ENCODE results near the gene CACNA1C.

CACNA1C gene

DNA sequence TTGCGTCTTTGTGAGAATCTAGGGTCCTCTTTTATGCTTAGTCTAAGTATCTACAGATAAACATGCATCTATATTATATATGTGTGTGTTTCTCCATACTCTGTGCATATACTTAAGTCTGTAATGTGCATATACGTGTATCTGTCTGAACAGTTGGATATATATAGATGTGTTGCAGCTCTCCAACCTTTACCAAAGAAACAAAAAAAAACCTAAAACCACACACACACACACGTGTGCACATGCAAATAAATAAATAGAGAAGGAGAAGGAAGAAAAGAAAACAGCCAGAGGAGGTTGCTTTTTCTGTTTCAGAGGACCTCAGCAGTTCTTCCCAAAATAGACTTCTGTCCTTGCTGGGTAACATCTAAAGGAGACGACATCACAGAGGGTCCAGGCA lies 244.9 kb downstream of the CACNA1C start:
- no peaks in the 10 kb centered on the region for H3K27me3 ChIP-seq (ENCODE audit: control insufficient read depth, insufficient read depth, low read length, poor library complexity, severe bottlenecking)
- H3K27ac ChIP-seq (ENCODE audit: insufficient read depth, low read depth, low read length, poor library complexity, severe bottlenecking) = no peak overlapping the region
- 96 to 100% methylated on average over 1 to 2 of the region's 4 CpGs for WGBS, 2 experiments
- H3K4me1 ChIP-seq (ENCODE audit: control insufficient read depth, insufficient read depth, low read length) = peaks cover 23% of the 10 kb centered on the region
- H3K4me3 ChIP-seq (ENCODE audit: insufficient read depth, low read depth, low read length) = no peak overlapping the region
- H3K36me3 ChIP-seq (ENCODE audit: control insufficient read depth, insufficient read depth, low read length) = no peaks in the 10 kb centered on the region
- no peaks in the 10 kb centered on the region for H3K9me3 ChIP-seq (ENCODE audit: control insufficient read depth, low read length)

DNA sequence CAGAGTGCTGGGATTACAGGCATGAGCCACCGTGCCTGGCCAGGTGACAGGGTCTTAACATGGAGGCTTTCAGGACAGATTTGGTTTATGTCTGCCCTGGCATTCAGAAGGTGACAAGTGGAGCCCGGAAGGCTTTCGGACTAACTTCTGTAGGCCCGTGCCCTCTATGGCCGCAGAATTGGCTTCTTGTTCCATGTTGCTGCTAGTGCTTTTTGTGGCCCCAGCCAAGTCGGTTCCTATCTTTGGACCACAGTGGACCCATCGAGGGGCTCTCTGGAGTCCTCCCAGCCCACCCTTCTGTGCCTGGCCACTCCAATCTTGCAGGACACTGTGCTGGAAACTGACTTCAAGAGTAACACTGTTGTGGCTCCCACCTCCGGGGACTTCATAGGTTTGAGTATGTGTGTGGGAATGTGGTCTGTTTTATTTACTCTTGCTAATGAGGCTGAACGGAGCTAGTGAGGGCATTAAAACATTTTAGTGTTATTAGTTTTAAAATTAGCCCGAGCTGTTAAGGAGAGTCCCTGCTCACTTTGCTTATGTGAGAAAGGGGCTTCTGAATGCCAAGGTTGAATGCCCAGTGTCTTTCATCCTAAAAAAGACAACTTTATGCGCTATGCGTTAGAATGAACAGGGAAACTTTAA lies 245.9 kb downstream of the CACNA1C start:
- no peaks in the 10 kb centered on the region for H3K27me3 ChIP-seq (ENCODE audit: control insufficient read depth, insufficient read depth, low read length, poor library complexity, severe bottlenecking)
- 92 to 93% methylated on average over 12 of the region's 12 CpGs for WGBS, 2 experiments
- no peaks in the 10 kb centered on the region for H3K9me3 ChIP-seq (ENCODE audit: control insufficient read depth, low read length)
- no peaks in the 10 kb centered on the region for H3K36me3 ChIP-seq (ENCODE audit: control insufficient read depth, insufficient read depth, low read length)
- no peak overlapping the region for H3K4me3 ChIP-seq (ENCODE audit: insufficient read depth, low read depth, low read length)
- H3K27ac ChIP-seq (ENCODE audit: insufficient read depth, low read depth, low read length, poor library complexity, severe bottlenecking) = no peak overlapping the region
- H3K4me1 ChIP-seq (ENCODE audit: control insufficient read depth, insufficient read depth, low read length) = peaks cover 23% of the 10 kb centered on the region

DNA sequence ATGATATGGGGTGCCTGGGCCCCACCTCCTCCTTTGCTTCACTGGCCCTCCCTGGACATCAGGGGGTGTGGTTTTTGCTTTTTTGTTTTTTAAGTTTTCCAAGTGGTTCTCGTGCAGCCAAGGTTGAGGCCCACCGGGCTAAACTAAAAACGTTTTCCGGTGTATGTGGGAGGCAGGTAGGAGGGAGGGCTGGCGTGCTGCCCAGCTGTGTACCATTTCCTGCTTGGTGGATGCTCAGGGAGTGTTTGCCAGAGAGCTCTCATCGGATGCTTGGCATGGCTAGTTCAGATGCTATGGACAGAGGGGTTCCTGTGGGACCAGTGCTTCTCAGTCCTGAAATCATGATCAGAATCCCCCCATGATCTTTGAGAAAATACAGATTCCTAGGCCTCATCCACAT lies 246.4 kb downstream of the CACNA1C start:
- no peaks in the 10 kb centered on the region for H3K27me3 ChIP-seq (ENCODE audit: control insufficient read depth, insufficient read depth, low read length, poor library complexity, severe bottlenecking)
- H3K4me3 ChIP-seq (ENCODE audit: insufficient read depth, low read depth, low read length) = no peak overlapping the region
- no peaks in the 10 kb centered on the region for H3K9me3 ChIP-seq (ENCODE audit: control insufficient read depth, low read length)
- no peaks in the 10 kb centered on the region for H3K36me3 ChIP-seq (ENCODE audit: control insufficient read depth, insufficient read depth, low read length)
- WGBS, 2 experiments = 85 to 88% methylated on average over 6 of the region's 6 CpGs
- peaks cover 23% of the 10 kb centered on the region for H3K4me1 ChIP-seq (ENCODE audit: control insufficient read depth, insufficient read depth, low read length)
- H3K27ac ChIP-seq (ENCODE audit: insufficient read depth, low read depth, low read length, poor library complexity, severe bottlenecking) = no peak overlapping the region

DNA sequence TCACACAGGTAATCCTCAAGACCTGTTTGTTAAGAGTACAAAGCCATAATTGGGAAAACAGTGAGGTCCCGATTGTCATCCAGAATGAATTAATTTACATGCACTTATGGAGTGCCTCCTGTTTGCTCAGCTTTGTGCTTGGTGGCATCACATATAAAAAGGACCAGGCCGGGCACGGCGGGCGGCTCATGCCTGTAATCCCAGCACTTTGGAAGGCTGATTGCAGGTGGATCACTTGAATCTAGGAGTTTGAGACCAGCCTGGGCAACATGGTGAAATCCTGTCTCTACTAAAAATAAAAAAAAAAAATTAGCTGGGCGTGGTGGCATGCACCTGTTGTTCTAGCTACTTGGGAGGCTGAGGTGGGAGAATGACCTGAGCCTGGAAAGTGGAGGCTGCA lies 247.4 kb downstream of the CACNA1C start:
- Histone ChIP-seq H3K36me3 (ENCODE audit: control insufficient read depth, insufficient read depth, low read length) (no peaks in the 10 kb centered on the region), H3K9me3 (ENCODE audit: control insufficient read depth, low read length) (no peaks in the 10 kb centered on the region), H3K27me3 (ENCODE audit: control insufficient read depth, insufficient read depth, low read length, poor library complexity, severe bottlenecking) (no peaks in the 10 kb centered on the region), H3K27ac (ENCODE audit: insufficient read depth, low read depth, low read length, poor library complexity, severe bottlenecking) (no peak overlapping the region), H3K4me1 (ENCODE audit: control insufficient read depth, insufficient read depth, low read length) (peaks cover 26% of the 10 kb centered on the region), H3K4me3 (ENCODE audit: insufficient read depth, low read depth, low read length) (no peak overlapping the region)
- 93 to 94% methylated on average over 6 of the region's 6 CpGs for WGBS, 2 experiments

DNA sequence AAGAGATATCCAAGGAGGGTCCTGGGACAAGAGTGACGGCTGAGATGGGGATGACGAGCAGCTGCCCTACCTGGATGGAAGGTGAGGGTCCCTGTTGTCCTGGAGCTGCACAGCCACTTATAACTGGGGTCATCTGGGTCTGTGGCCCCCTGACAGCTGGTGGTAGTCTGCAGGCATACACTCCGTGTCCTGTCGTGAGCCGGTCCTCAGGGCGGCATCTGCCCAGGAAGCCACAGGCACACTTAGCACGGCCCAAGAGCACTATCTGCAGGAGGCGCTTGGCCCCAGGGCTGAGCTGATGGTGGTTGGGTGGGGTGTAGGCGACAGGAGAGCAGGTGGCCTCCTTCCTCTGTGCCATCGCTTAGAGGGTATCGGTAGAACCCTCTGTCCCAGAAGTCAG lies 248.1 kb downstream of the CACNA1C start:
- Histone ChIP-seq H3K4me3 (ENCODE audit: insufficient read depth, low read depth, low read length) (no peak overlapping the region), H3K27me3 (ENCODE audit: control insufficient read depth, insufficient read depth, low read length, poor library complexity, severe bottlenecking) (no peaks in the 10 kb centered on the region), H3K27ac (ENCODE audit: insufficient read depth, low read depth, low read length, poor library complexity, severe bottlenecking) (no peak overlapping the region), H3K36me3 (ENCODE audit: control insufficient read depth, insufficient read depth, low read length) (no peaks in the 10 kb centered on the region), H3K4me1 (ENCODE audit: control insufficient read depth, insufficient read depth, low read length) (peaks cover 31% of the 10 kb centered on the region), H3K9me3 (ENCODE audit: control insufficient read depth, low read length) (no peaks in the 10 kb centered on the region)
- 96 to 97% methylated on average over 11 of the region's 11 CpGs for WGBS, 2 experiments

DNA sequence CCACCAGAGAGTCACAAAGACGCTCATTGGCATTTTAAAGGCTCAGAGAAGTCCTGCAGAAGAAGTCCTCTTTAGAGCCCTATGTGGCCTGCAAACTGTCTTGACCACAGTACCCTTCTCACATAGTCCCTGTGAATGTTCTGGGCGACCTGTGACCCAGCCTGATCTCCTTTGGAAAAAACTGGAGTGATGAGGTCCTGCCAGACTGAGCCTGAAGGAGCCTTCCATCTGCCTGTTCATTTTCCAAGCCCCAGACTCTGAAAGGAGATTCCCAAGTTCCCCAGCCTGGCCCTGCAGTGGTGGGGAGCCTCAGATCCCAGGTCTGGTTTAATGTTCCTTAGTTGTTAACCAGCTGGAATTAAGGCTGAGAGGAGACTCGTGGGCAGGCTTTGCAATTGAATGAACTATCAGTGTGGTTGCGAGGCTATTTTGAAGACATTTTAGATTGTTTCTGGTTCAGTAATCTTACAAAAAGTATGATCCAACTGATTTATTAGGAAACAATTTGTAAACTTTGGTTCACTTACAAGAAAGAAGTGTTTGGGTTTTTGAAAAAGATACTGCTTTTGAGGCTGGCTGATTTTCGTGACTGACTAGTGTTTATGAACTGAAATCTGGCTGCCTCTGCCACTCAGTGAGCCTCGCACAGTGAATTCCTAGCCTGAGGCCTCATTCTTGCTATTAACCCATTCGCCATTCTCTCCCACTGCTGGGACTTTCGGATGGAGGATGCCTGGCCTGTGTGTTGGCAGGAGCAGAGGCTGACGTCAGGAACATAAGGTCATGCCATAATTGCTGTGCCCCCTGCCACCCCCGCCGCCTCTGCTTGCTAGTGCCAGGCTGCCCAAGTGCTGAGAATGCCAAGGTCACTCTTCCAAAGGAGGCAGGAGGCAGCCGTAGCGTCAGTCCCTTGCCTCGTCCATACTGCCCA lies 249.0 kb downstream of the CACNA1C start:
- WGBS, 2 experiments = 86 to 87% methylated on average over 14 of the region's 14 CpGs
- Histone ChIP-seq H3K36me3 (ENCODE audit: control insufficient read depth, insufficient read depth, low read length) (no peaks in the 10 kb centered on the region), H3K27me3 (ENCODE audit: control insufficient read depth, insufficient read depth, low read length, poor library complexity, severe bottlenecking) (no peaks in the 10 kb centered on the region), H3K4me1 (ENCODE audit: control insufficient read depth, insufficient read depth, low read length) (peaks cover 37% of the 10 kb centered on the region), H3K9me3 (ENCODE audit: control insufficient read depth, low read length) (no peaks in the 10 kb centered on the region), H3K27ac (ENCODE audit: insufficient read depth, low read depth, low read length, poor library complexity, severe bottlenecking) (no peak overlapping the region), H3K4me3 (ENCODE audit: insufficient read depth, low read depth, low read length) (no peak overlapping the region)

DNA sequence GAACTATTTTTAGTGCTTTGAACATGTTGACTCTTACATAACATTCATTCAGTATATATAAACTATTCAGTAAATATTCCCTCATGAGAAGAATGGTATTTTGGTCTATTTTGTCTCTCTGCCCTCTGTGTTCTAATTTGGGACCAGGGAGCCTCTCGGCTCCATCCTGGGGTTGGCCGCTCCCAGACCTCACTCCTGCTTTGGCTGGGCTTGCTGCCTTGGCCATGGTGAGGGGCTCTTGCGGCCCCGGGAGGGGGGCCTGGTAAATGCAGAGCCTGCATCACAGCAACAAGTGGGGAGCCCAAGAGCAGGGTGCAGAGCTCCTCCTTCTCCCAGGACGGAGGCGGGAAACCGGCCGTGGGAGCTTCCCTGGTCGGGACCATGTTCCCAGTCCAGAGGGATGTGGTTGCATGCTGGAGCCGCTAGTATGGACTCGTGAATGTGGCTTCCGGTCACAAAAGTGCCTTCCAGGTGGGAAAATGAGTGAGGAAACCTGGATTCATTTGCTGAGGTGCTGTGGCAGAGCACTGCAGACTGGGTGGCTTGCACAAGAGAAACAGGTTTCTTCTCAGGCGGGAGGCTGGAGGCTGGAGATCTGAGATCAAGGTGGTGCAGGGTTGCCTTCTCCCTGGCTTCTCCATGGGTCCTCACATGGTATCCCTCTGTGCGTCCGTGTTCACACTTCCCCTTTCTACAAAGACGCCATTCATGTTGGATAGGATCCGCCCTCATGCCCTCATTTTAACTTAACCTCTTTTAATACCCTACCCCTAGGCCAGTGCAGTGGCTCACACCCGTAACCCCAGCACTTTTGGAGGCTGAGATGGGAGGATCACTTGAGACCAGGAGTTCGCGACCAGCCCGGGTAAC lies 250.2 kb downstream of the CACNA1C start:
- H3K9me3 ChIP-seq (ENCODE audit: control insufficient read depth, low read length) = no peaks in the 10 kb centered on the region
- WGBS, 2 experiments = 93 to 95% methylated on average over 21 of the region's 21 CpGs
- no peak overlapping the region for H3K4me3 ChIP-seq (ENCODE audit: insufficient read depth, low read depth, low read length)
- no peaks in the 10 kb centered on the region for H3K27me3 ChIP-seq (ENCODE audit: control insufficient read depth, insufficient read depth, low read length, poor library complexity, severe bottlenecking)
- H3K36me3 ChIP-seq (ENCODE audit: control insufficient read depth, insufficient read depth, low read length) = no peaks in the 10 kb centered on the region
- peaks cover 35% of the 10 kb centered on the region for H3K4me1 ChIP-seq (ENCODE audit: control insufficient read depth, insufficient read depth, low read length)
- no peak overlapping the region for H3K27ac ChIP-seq (ENCODE audit: insufficient read depth, low read depth, low read length, poor library complexity, severe bottlenecking)

DNA sequence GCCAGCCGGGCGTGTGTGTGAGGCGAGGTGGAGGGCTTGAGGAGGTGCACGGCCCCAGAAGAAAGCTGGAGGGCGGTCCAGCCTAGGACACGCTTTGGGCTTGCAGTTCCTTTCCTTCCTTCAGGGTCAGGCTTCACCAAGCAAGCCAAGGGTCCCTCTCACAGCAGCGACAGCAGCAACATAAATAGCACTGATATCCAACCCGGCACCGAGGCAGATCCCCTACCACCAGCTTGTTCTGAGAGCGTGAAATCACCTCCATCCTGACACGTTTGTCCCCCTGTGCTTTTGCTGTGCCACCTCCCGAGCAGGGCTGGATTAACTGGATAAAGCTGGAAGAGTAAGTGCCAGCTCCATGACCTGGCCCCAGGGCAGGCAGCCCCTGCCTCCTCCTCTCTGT lies 251.4 kb downstream of the CACNA1C start:
- no peak overlapping the region for H3K4me3 ChIP-seq (ENCODE audit: insufficient read depth, low read depth, low read length)
- WGBS, 2 experiments = 82 to 83% methylated on average over 12 of the region's 12 CpGs
- no peaks in the 10 kb centered on the region for H3K36me3 ChIP-seq (ENCODE audit: control insufficient read depth, insufficient read depth, low read length)
- no peaks in the 10 kb centered on the region for H3K9me3 ChIP-seq (ENCODE audit: control insufficient read depth, low read length)
- H3K27ac ChIP-seq (ENCODE audit: insufficient read depth, low read depth, low read length, poor library complexity, severe bottlenecking) = no peak overlapping the region
- H3K27me3 ChIP-seq (ENCODE audit: control insufficient read depth, insufficient read depth, low read length, poor library complexity, severe bottlenecking) = no peaks in the 10 kb centered on the region
- H3K4me1 ChIP-seq (ENCODE audit: control insufficient read depth, insufficient read depth, low read length) = peaks cover 35% of the 10 kb centered on the region

DNA sequence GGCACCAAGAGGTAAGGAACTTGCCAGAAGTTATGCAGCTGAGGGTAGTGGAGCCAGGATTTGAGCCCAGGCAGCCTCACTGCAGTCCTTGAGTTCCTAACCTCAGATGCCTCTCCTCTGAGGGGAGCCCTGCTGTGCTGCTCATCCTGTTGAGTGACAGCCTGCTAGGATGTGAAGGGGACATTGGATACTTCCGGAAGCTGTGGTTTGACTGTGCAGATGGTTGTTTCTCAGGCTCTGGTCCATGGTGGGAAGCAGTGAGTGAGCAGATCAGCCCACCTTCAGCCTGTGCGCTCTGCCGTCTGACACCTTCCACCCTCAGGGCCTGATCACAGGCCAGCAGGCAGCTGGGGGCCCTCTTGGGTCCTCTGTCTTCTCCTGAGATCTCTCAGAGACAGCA lies 253.2 kb downstream of the CACNA1C start:
- Histone ChIP-seq H3K27me3 (ENCODE audit: control insufficient read depth, insufficient read depth, low read length, poor library complexity, severe bottlenecking) (no peaks in the 10 kb centered on the region), H3K4me3 (ENCODE audit: insufficient read depth, low read depth, low read length) (no peak overlapping the region), H3K9me3 (ENCODE audit: control insufficient read depth, low read length) (no peaks in the 10 kb centered on the region), H3K36me3 (ENCODE audit: control insufficient read depth, insufficient read depth, low read length) (no peaks in the 10 kb centered on the region), H3K4me1 (ENCODE audit: control insufficient read depth, insufficient read depth, low read length) (peaks cover 35% of the 10 kb centered on the region), H3K27ac (ENCODE audit: insufficient read depth, low read depth, low read length, poor library complexity, severe bottlenecking) (no peak overlapping the region)
- WGBS, 2 experiments = 23 to 30% methylated on average over 3 of the region's 3 CpGs

DNA sequence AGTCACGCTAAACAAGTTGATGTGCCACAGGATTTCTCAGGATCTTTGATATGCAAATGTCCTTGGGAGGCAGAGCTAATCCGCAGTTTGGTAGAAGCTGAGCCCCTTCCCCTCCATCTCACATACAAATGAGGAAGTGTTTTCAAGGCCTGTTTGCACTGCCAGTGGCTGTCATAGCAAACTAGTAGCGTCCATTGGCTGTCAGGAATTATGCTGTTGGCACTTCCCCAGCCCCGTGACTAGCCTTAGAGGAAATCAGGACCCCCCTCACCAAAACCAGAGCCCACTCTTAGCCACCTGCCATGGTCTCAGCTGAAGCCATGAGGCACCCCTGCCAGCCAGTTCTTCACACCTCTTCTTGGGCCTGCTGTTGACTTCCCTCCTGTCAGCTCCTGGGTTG lies 253.9 kb downstream of the CACNA1C start:
- peaks cover 32% of the 10 kb centered on the region for H3K4me1 ChIP-seq (ENCODE audit: control insufficient read depth, insufficient read depth, low read length)
- no peaks in the 10 kb centered on the region for H3K36me3 ChIP-seq (ENCODE audit: control insufficient read depth, insufficient read depth, low read length)
- 18 to 19% methylated on average over 4 of the region's 4 CpGs for WGBS, 2 experiments
- no peak overlapping the region for H3K4me3 ChIP-seq (ENCODE audit: insufficient read depth, low read depth, low read length)
- H3K9me3 ChIP-seq (ENCODE audit: control insufficient read depth, low read length) = no peaks in the 10 kb centered on the region
- no peak overlapping the region for H3K27ac ChIP-seq (ENCODE audit: insufficient read depth, low read depth, low read length, poor library complexity, severe bottlenecking)
- H3K27me3 ChIP-seq (ENCODE audit: control insufficient read depth, insufficient read depth, low read length, poor library complexity, severe bottlenecking) = no peaks in the 10 kb centered on the region
